NCI-H1048 (cell line): Measurements from ENCODE around the gene UVRAG.
"Not testable (repeated sequence)": the region's sequence is repeated elsewhere in the genome, so short reads cannot be mapped to it uniquely, and the experiment has no call there.

Source experiments
- DNase-seq: peaks from one replicate; lab custom pipeline; 2025; lab: John Stamatoyannopoulos, UW

UVRAG gene

GRCh38 chr11:75968021-75968625 is 153.1 kb downstream of the UVRAG start:
- no peak for DNase-seq

- no peak for DNase-seq
Observed at GRCh38 chr11:75969626-75970308, 154.8 kb downstream of the UVRAG start.

GRCh38 chr11:75973710-75974109 is 158.7 kb downstream of the UVRAG start:
- DNase-seq: not testable (repeated sequence)

- DNase-seq: not testable (repeated sequence)
Observed at GRCh38 chr11:75979075-75979474, 164.1 kb downstream of the UVRAG start.

- not testable (repeated sequence) for DNase-seq
Observed at GRCh38 chr11:75979479-75980027, 164.5 kb downstream of the UVRAG start.

GRCh38 chr11:75980031-75980430 is 165.0 kb downstream of the UVRAG start:
- no peak for DNase-seq

GRCh38 chr11:75981546-75981945 is 166.5 kb downstream of the UVRAG start:
- no peak for DNase-seq

- no peak for DNase-seq
Observed at GRCh38 chr11:75982309-75982708, 167.3 kb downstream of the UVRAG start.

- no peak for DNase-seq
Observed at GRCh38 chr11:75986966-75987365, 172.0 kb downstream of the UVRAG start.

- no peak for DNase-seq
Observed at GRCh38 chr11:75993126-75993525, 178.1 kb downstream of the UVRAG start.

GRCh38 chr11:75994616-75995015 is 179.6 kb downstream of the UVRAG start:
- DNase-seq: no peak

GRCh38 chr11:75996523-75997442 is 181.8 kb downstream of the UVRAG start:
- no peak for DNase-seq

GRCh38 chr11:76004400-76004799 is 189.4 kb downstream of the UVRAG start:
- no peak for DNase-seq

- DNase-seq: no peak
Observed at GRCh38 chr11:76005756-76006155, 190.7 kb downstream of the UVRAG start.

- no peak for DNase-seq
Observed at GRCh38 chr11:76007166-76007565, 192.2 kb downstream of the UVRAG start.

GRCh38 chr11:76008474-76008873 is 193.5 kb downstream of the UVRAG start:
- DNase-seq: no peak

GRCh38 chr11:76010051-76010450 is 195.0 kb downstream of the UVRAG start:
- DNase-seq: no peak

GRCh38 chr11:76013526-76013925 is 198.5 kb downstream of the UVRAG start:
- DNase-seq: no peak

GRCh38 chr11:76023236-76024068 is 208.4 kb downstream of the UVRAG start:
- DNase-seq: no peak

- no peak for DNase-seq
Observed at GRCh38 chr11:76025068-76025467, 210.1 kb downstream of the UVRAG start.

GRCh38 chr11:76025817-76026216 is 210.8 kb downstream of the UVRAG start:
- DNase-seq: no peak

- no peak for DNase-seq
Observed at GRCh38 chr11:76026281-76026680, 211.3 kb downstream of the UVRAG start.
